Kidney (tissue), 14 donors: ENCODE results near the gene DHRS3. TPM values are rescaled to one million over a fixed set of nuclear protein-coding genes. Genes with fewer than 3 reads are reported as not detected.
A peak's percentile ranks its signal among the peaks of the same experiment; 100 is the strongest.

Source experiments
- DNase-seq, 5 donors: peaks; one replicate each; pipeline ENCODE4 v3.0.0-alpha.2; 2013 to 2020
- FAIRE-seq: peaks from 2 replicates; lab custom pipeline; 2012; peaks lifted over from hg19 to GRCh38; lab: Jason Lieb, UNC
- H3K27ac ChIP-seq, 2 donors: one replicate each; pipeline ENCODE4 v1.7.0; 2013; ENCODE audit warnings: low read depth in 2 of 2, low read length in 2 of 2, inconsistent platforms in 1 of 2
- H3K27me3 ChIP-seq: one replicate; pipeline ENCODE4 v1.7.1; 2013; ENCODE audit warnings: low read length, inconsistent platforms; ENCODE audit not compliant: control insufficient read depth, insufficient read depth
- H3K36me3 ChIP-seq, 3 donors: one replicate each; pipeline versions ENCODE4 v1.7.0 to v1.7.1; 2013; ENCODE audit warnings: low read length in 3 of 3, control low read depth in 1 of 3, inconsistent platforms in 1 of 3; ENCODE audit not compliant: insufficient read depth in 3 of 3, control insufficient read depth in 2 of 3
- H3K4me1 ChIP-seq, 3 donors: one replicate each; pipeline versions ENCODE4 v1.7.0 to v1.7.1; 2013; ENCODE audit warnings: low read length in 3 of 3, inconsistent platforms in 1 of 3, low read depth in 1 of 3; ENCODE audit not compliant: control insufficient read depth in 2 of 3, insufficient read depth in 2 of 3
- H3K4me3 ChIP-seq, 3 donors: one replicate each; pipeline versions ENCODE4 v1.7.0 to v1.8.1; 2013; ENCODE audit warnings: low read length in 3 of 3, control low read depth in 1 of 3, inconsistent platforms in 1 of 3
- H3K9ac ChIP-seq, 3 donors: one replicate each; pipeline versions ENCODE4 v1.7.0 to v1.7.1; 2013; ENCODE audit warnings: low read length in 3 of 3, control low read depth in 1 of 3, inconsistent platforms in 1 of 3
- H3K9me3 ChIP-seq, 3 donors: one replicate each; pipeline versions ENCODE4 v1.7.0 to v1.7.1; 2013; ENCODE audit warnings: low read length in 3 of 3, control low read depth in 1 of 3, inconsistent platforms in 1 of 3; ENCODE audit not compliant: control insufficient read depth in 2 of 3, insufficient read depth in 1 of 3
- intact Hi-C: fragments of 100-400 bp; cut with DNase I; formaldehyde crosslinking; loops from one replicate; pipeline ENCODE4 v1.11.1; 2022
- polyA plus RNA-seq: library from polyadenylated mRNA; stranded (reverse); fragments of 350-450 nt; fragmentation: Illumina TruSeq; extraction: RNeasy Lipid Tissue Mini Kit (QIAGEN cat#74804); gene quantifications from one replicate; pipeline ENCODE4 v1.2.3, GENCODE V29; 2014; ENCODE audit warnings: low read depth, low replicate concordance; ENCODE audit not compliant: insufficient read depth
- total RNA-seq: library from RNA; stranded (reverse); fragmentation: NEBNext Ultra II Directional; extraction: Animal tissue kit (Norgen Biotek cat#: 25700); gene quantifications from one replicate; pipeline ENCODE4 v1.2.1, GENCODE V29; 2021
- TF ChIP-seq, protein P1 (sequence below): IDR thresholded peaks from 3 replicates; pipeline ENCODE4 v1.5.1; 2012; ENCODE audit warnings: mild to moderate bottlenecking, moderate library complexity, borderline replicate concordance; ENCODE audit not compliant: insufficient read depth; ENCODE audit errors: extremely low read depth
- donor health status: control.
- donor health status: control.
- donor health status: control.
- donor health status: control.
- donor health status: control.
- donor health status: DM: yes; HTN: yes; CAD: no.
- donor health status: Normal renal cell carcinoma (clear cell type).

Gene DHRS3
- total and polyA plus RNA-seq, 2 donors from 2014 or later = 44.8 to 97.1 TPM

DNA sequence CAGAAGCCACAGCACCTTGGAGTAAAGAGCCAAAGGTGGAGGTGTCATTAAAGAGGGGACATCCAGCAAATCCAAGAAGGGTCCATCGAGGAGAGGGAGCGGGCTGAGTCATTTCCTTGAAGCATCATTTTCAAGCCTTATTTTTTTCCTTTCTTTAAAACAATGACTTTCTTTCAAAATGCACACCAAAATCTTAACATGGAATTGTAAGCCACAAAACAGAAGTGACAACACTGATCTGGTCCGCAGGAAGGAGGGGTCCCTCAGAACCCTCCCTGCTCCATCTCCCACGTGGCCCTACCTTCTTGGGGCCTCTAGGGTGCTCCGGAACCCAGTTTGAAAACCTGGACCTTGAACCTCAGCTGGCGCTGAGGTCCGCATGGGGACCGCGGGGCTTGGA lies 14.8 kb downstream of the DHRS3 start:
- Histone ChIP-seq H3K4me3 (no peak overlapping the region), H3K9me3 (peaks cover 0 to 4% (median 0%) of the 10 kb centered on the region in 3 donors), H3K36me3 (peaks cover 2 to 16% (median 4%) of the 10 kb centered on the region in 3 donors), H3K27me3 (no peaks in the 10 kb centered on the region), H3K4me1 (peaks cover 4 to 61% (median 60%) of the 10 kb centered on the region in 3 donors), H3K27ac (peak overlapping the region; percentile 62 to 88), H3K9ac (peak overlapping the region in 1 of 3 donors; percentile 63)
- DNase-seq = no peak
- intact Hi-C loops = no loop called here
- TF ChIP-seq, protein P1, sequence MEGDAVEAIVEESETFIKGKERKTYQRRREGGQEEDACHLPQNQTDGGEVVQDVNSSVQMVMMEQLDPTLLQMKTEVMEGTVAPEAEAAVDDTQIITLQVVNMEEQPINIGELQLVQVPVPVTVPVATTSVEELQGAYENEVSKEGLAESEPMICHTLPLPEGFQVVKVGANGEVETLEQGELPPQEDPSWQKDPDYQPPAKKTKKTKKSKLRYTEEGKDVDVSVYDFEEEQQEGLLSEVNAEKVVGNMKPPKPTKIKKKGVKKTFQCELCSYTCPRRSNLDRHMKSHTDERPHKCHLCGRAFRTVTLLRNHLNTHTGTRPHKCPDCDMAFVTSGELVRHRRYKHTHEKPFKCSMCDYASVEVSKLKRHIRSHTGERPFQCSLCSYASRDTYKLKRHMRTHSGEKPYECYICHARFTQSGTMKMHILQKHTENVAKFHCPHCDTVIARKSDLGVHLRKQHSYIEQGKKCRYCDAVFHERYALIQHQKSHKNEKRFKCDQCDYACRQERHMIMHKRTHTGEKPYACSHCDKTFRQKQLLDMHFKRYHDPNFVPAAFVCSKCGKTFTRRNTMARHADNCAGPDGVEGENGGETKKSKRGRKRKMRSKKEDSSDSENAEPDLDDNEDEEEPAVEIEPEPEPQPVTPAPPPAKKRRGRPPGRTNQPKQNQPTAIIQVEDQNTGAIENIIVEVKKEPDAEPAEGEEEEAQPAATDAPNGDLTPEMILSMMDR = no peak
- FAIRE-seq = no peak

DNA sequence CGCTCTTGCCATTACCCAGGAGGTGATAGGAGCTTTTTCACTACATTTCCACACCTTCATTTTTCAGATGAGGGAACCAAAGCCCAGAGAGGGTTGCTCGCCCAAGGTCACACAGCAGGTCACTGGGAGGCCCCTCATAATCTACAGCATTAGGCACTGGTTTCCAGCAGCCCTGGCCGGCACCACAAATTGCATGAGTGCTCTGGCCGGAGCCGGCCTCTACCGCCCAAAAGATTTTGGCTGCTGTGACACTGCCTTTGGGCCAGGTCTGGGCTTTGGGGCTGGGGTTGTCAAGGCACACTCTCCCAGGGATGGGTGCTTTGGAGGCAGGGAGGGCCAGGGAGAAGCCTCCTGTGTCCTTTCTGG lies 15.4 kb downstream of the DHRS3 start:
- FAIRE-seq = no peak
- H3K27me3 ChIP-seq = no peaks in the 10 kb centered on the region
- intact Hi-C loops = no loop called here
- H3K9ac ChIP-seq = peak overlapping the region in 1 of 3 donors; percentile 23
- H3K9me3 ChIP-seq = peaks cover 0 to 4% (median 0%) of the 10 kb centered on the region in 3 donors
- TF ChIP-seq, protein P1 = no peak
- peaks cover 4 to 66% (median 65%) of the 10 kb centered on the region in 3 donors for H3K4me1 ChIP-seq
- no peak for DNase-seq
- H3K36me3 ChIP-seq = peaks cover 2 to 16% (median 4%) of the 10 kb centered on the region in 3 donors
- H3K4me3 ChIP-seq = no peak overlapping the region
- H3K27ac ChIP-seq = peak overlapping the region; percentile 29 to 62

DNA sequence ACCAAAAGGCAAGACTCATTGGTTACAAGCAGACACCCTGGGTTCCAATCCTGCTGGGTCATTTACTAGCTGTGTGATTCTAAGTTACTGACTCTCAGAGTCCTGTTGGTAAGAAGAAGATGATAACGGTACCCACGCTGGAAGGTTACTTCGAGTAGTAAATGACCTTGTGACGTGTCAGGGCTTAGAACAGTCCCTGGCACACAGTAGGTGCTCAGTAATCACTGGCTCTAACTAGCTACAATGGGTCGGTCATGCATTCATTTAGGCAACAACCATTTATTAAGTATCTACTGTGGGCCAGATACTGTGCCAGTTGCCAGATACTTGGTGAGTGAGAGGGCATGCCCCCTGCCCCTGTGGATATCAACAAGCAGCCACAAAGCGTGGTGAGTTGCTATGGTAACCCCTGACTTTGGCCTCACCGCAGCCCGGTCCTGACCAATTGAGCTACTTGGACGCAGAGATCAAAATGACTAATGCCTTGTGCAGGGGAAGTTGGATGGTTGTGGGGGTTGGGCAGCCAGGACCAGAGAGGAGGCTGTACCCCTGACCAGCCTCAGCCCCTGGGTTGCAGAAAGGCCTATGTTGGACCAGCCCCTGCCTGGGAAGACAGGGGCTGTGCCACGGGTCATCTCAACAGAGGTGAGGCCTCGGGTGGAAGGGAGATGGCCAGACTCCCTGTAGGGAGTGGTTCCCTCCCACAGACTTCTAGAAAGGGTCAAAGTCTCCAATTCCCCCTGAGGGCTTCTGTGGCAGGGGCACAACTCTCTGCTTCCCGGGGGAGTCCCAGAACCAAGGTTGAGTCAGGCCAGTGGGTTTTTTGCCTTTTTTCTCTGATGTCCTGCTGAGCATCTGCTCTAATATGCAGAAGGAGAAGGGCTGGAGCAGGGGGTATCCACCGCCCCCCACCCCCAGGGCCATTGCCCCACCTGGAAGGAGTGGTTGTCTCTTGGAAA lies 16.0 kb downstream of the DHRS3 start:
- TF ChIP-seq, protein P1 = no peak
- DNase-seq (peak in 1 of 5 donors; percentile 62), FAIRE-seq (no peak)
- Histone ChIP-seq H3K27ac (peak overlapping the region; percentile 62 to 95), H3K9me3 (peaks cover 0 to 3% (median 0%) of the 10 kb centered on the region in 3 donors), H3K4me1 (peaks cover 6 to 71% (median 70%) of the 10 kb centered on the region in 3 donors), H3K36me3 (peaks cover 4 to 12% (median 4%) of the 10 kb centered on the region in 3 donors), H3K9ac (peak overlapping the region in 1 of 3 donors; percentile 23), H3K4me3 (peak overlapping the region in 1 of 3 donors; percentile 7), H3K27me3 (no peaks in the 10 kb centered on the region)
- intact Hi-C loops = no loop called here
